ENCODE data around the gene ADAMTSL2. TPM values are rescaled to one million over a fixed set of nuclear protein-coding genes. Genes with fewer than 3 reads are reported as not detected.

Gene ADAMTSL2
- total RNA-seq, 1 donor from 2014 or later = 0.65 TPM

GRCh38 chr9:133573791-133574515, 39.4 kb downstream of the ADAMTSL2 start:
- peaks cover 1% of the 10 kb centered on the region for H3K27me3 Mint-ChIP-seq
- H3K36me3 Mint-ChIP-seq = no peaks in the 10 kb centered on the region
- TF ChIP-seq CTCF (conservative IDR thresholded peaks at IDR 0.05) = no peak
- H3K4me3 Mint-ChIP-seq = no peak overlapping the region
- no peak overlapping the region for H3K27ac Mint-ChIP-seq
- peaks cover 4% of the 10 kb centered on the region for H3K4me1 Mint-ChIP-seq (ENCODE audit: unreplicated experiment)
- DNase-seq (ENCODE audit: extremely low spot score, unreplicated experiment) = no peak
- H3K9me3 Mint-ChIP-seq = no peaks in the 10 kb centered on the region

- DNase-seq (ENCODE audit: extremely low spot score, unreplicated experiment) = no peak
- H3K27ac Mint-ChIP-seq = no peak overlapping the region
- H3K4me3 Mint-ChIP-seq = no peak overlapping the region
- H3K36me3 Mint-ChIP-seq = no peaks in the 10 kb centered on the region
- H3K27me3 Mint-ChIP-seq = no peaks in the 10 kb centered on the region
- no peak for TF ChIP-seq CTCF (conservative IDR thresholded peaks at IDR 0.05)
- peaks cover 4% of the 10 kb centered on the region for H3K4me1 Mint-ChIP-seq (ENCODE audit: unreplicated experiment)
- H3K9me3 Mint-ChIP-seq = no peaks in the 10 kb centered on the region
Measured at GRCh38 chr9:133574771-133575170, 40.3 kb downstream of the ADAMTSL2 start.

- Mint-ChIP-seq H3K27me3 (no peaks in the 10 kb centered on the region), H3K36me3 (no peaks in the 10 kb centered on the region), H3K9me3 (no peaks in the 10 kb centered on the region), H3K4me3 (no peak overlapping the region), H3K27ac (no peak overlapping the region), H3K4me1 (ENCODE audit: unreplicated experiment) (peaks cover 6% of the 10 kb centered on the region)
- no peak for TF ChIP-seq CTCF (conservative IDR thresholded peaks at IDR 0.05)
- DNase-seq (ENCODE audit: extremely low spot score, unreplicated experiment) = no peak
Measured at GRCh38 chr9:133575186-133576030, 40.9 kb downstream of the ADAMTSL2 start.

- Mint-ChIP-seq H3K27ac (no peak overlapping the region), H3K9me3 (no peaks in the 10 kb centered on the region), H3K27me3 (no peaks in the 10 kb centered on the region), H3K36me3 (no peaks in the 10 kb centered on the region), H3K4me3 (no peak overlapping the region), H3K4me1 (ENCODE audit: unreplicated experiment) (peaks cover 12% of the 10 kb centered on the region)
- DNase-seq (ENCODE audit: extremely low spot score, unreplicated experiment) = no peak
- no peak for TF ChIP-seq CTCF (conservative IDR thresholded peaks at IDR 0.05)
Measured at GRCh38 chr9:133576031-133576874, 41.7 kb downstream of the ADAMTSL2 start.

- peaks cover 8% of the 10 kb centered on the region for H3K27me3 Mint-ChIP-seq
- H3K36me3 Mint-ChIP-seq = no peaks in the 10 kb centered on the region
- no peak overlapping the region for H3K27ac Mint-ChIP-seq
Measured at GRCh38 chr9:133576875-133577736, 42.6 kb downstream of the ADAMTSL2 start.

More at GRCh38 chr9:133576875-133577736, 42.6 kb downstream of the ADAMTSL2 start:
- DNase-seq (ENCODE audit: extremely low spot score, unreplicated experiment) = no peak
- H3K9me3 Mint-ChIP-seq = no peaks in the 10 kb centered on the region
- TF ChIP-seq CTCF (conservative IDR thresholded peaks at IDR 0.05) = no peak
- peaks cover 21% of the 10 kb centered on the region for H3K4me1 Mint-ChIP-seq (ENCODE audit: unreplicated experiment)
- no peak overlapping the region for H3K4me3 Mint-ChIP-seq
